Stomach (tissue), 4 donors: ENCODE data around the gene ANKRD28.

Experiments
- CTCF ChIP-seq, 7 experiments: fragments of 450-650 bp in 4 of 7; fragments of 200-600 bp in 3 of 7; sonication (generic) in 3 of 7; IDR thresholded peaks; one replicate each; pipeline ENCODE4 v1.5.1; 2016 to 2019; ENCODE audit warnings: antibody characterized with exemption in 7 of 7, control low read depth in 2 of 7, mild to moderate bottlenecking in 1 of 7
- POLR2AphosphoS5 ChIP-seq, 3 donors: sonication (generic); formaldehyde crosslinking; IDR thresholded peaks; one replicate each; pipeline ENCODE4 v1.6.1; 2016; ENCODE audit warnings: antibody characterized with exemption in 3 of 3

GRCh38 chr3:15798533-15799245 lies 910 bp upstream of the ANKRD28 start:
- TF ChIP-seq CTCF (IDR thresholded peaks at IDR 0.05) (no peak), POLR2AphosphoS5 (IDR thresholded peaks at IDR 0.05) (no peak)
